NCI-H1694 treated with DMSO at 0.1 percent for 48 hours (cell line): ENCODE results near the gene CERS3.

Experiments
- DNase-seq: peaks from one replicate; lab custom pipeline; 2025; lab: John Stamatoyannopoulos, UW

Gene CERS3

DNA sequence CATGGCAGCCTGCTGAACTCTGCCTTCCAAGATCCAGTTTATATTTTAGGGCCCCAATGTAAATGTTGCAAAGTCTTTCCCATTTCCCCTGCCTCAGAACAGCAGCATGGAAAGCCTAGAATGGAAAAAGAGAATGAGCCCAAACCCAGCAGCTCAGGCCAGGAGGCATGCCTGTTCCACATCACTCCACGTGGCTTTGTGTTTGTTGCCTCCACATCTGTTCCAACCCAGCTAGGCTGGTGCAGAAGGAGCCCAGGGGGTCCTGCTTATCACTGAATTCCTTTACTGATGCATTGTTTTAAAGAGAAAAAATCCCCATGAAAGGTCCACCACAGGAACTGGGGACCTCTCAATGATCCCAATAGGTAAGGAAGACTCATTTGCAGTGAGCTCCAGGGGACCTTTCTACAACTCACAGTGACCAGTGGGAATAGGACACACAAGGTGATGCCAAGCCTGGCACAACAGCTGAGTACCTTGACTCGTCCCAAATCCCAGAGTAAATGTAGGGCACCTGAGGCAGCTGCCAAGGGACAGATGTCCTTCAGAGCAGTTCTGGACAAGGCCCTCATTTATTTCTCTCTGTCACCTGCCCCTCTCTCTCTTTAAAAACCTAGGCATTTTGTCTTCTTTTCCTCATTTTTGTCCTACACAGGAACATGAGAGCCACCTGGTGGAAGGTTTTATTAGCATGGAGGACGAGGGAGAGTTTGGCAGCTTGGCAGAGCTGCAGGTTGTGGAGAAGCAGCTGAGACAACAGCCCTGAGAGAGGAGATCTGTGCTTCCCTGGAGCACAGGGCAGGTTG is 145.2 kb downstream of the CERS3 start:
- no peak for DNase-seq

DNA sequence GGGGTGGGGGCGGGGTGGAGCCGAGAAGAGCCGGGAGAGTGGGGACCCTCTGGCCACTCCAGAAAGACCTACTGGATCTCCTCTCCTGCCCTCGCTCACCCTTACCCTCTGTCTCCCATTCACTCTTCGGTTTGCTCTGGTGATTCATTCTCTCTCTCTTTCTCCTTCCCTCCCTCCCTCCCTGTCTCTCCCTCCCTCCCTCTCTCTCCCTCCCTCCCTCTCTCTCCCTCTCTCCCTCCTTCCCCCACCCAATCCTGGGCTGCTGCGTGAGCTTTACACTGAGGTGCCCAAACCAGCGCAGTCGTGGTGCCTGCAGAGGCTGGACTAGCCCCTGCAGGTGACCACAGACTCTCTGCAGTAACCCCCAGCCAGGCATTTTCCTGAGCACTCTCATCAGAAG is 154.8 kb downstream of the CERS3 start:
- DNase-seq: no peak

DNA sequence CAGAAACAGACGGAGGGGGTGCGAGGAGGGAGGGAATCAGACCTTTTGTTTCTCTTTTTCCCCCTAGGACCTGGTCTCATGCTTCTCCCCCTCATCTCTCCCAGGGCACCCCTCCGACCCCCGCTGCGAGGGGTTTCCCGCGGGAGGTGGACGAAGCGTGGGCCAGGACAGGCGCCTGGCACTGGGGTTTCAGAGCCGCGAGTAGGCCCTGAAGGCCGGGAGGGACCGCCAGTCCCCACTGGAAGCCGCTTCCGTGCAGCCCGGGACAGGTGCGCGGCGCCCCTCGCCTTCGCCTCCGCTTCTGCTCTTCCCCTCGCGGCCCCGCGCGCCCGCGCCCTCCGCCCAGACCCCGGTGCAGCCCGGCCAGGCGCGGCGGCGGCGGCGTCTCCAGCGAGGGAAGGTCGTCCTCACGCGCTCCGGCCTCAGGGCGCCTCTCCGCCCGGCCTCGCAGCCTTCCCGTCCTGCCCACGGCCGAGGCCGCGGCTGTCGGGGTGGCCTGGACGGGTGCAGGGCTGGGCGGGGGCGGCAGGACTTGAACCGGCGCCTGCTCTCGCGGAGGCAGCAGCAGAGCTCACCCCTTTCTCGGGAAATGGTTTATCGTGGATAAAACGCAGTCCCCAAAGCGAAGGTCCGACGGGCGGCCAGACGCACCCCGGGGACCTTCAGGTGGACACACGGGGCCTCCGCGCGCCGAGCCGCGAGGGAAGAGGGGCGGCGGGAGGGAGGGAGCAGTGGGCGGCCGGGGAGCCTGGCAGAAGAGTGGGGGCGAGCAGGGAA is 155.4 kb downstream of the CERS3 start:
- no peak for DNase-seq

DNA sequence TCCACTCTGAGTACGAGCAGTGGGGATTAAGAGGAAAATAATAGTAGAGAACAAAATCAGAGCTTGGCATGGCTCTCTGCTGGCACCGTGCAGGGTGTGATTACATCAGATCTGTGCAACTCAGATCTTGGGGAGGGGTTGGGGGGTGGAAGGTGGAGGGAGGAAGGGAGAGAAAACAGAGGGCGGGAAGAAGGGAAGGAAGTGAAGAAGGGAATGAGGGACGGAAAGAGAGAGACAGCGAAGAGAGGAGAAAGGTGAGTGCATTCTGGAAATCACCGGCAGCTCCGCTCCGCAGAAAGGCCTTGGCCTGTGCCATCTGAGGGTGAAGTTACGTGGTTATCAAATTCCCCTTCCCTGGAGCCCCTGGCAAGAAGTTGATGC is 156.0 kb downstream of the CERS3 start:
- no peak for DNase-seq

GRCh38 chr15:100355342-100355741 is 173.4 kb downstream of the CERS3 start:
- no peak for DNase-seq

GRCh38 chr15:100353449-100353848 is 175.3 kb downstream of the CERS3 start:
- DNase-seq: no peak

GRCh38 chr15:100350434-100351226 is 178.1 kb downstream of the CERS3 start:
- DNase-seq: no peak
